ENCODE data around the gene KLRC1. TPM values are rescaled to one million over a fixed set of nuclear protein-coding genes. Genes with fewer than 3 reads are reported as not detected.
A peak's percentile ranks its signal among the peaks of the same experiment; 100 is the strongest.
"Not testable (repeated sequence)": the region's sequence is repeated elsewhere in the genome, so short reads cannot be mapped to it uniquely, and the experiment has no call there.

The KLRC1 gene
- total RNA-seq, 1 donor from 2014 or later: not detected

DNA sequence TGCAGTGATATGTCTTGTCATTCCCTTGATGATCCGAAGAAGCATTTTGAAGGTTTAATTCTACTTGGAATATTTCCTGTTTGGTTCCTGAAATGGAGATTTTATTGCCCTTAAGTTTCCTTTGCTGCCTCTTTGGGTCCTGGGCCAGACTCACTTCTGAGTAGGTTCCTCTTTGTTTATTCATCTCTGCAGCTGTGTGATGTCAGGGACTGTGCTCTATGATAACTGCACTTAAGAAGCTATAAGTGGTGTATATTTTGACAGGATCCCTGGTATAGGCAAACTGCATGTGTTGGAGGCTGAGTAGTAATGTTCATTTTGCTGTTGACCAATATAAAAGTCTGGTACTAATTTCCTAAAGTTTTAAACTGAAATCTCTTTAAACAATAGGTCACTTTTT is 43.8 kb downstream of the KLRC1 start, which contains the start of gene KLRC4:
Gene KLRC4, minus strand, starts transcription at position 366 of the 400 bp plus-strand sequence. Its CDS starts 182 bp downstream, at position 184.
- DNase-seq: peak; percentile 21

GRCh38 chr12:10408842-10409241 is 44.3 kb downstream of the KLRC1 start:
- no peak for DNase-seq

- DNase-seq: no peak
Measured at GRCh38 chr12:10406725-10407124, 46.5 kb downstream of the KLRC1 start.

DNA sequence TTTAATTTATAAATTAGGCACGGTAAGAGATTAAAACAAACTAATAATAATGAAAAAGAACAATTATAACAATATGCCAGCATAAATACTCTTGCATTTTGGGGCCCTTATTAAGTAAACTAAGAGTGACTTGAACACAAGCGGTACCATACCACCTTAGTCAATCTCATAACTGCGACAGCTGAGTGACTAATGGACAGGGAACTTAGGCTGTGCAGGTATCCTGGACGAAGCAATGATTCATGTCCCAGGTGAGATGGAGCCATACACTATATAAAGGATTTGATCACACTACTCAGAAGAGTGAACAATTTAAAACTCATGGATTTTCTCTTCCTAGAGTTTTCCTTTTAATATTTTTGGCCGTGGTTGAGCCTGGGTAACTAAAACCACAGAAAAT is 47.9 kb downstream of the KLRC1 start:
- DNase-seq: no peak

- DNase-seq: no peak
Measured at GRCh38 chr12:10404798-10405197, 48.4 kb downstream of the KLRC1 start.

- no peak for DNase-seq
Measured at GRCh38 chr12:10400829-10401228, 52.3 kb downstream of the KLRC1 start.

GRCh38 chr12:10398168-10398567 is 55.0 kb downstream of the KLRC1 start:
- DNase-seq: no peak

DNA sequence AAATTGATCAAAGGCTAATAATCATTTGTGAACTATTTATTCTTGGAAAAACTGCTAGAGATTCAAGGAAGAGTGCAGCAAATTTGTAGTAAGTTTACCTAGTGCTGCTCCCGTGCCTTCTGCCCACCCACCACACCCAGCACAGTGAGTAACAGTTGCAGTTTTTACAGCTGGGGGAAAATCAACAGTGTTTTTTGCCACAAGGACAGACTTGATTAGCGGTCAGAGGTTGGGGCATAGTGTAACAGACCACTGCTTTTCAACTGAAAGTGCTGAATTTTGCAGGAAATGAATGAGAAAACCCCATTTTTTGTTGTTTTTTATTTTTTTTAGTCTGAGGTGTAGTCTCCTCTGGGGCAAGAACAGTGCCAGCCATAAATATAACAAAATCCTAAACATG is 55.9 kb downstream of the KLRC1 start:
- DNase-seq: no peak

DNA sequence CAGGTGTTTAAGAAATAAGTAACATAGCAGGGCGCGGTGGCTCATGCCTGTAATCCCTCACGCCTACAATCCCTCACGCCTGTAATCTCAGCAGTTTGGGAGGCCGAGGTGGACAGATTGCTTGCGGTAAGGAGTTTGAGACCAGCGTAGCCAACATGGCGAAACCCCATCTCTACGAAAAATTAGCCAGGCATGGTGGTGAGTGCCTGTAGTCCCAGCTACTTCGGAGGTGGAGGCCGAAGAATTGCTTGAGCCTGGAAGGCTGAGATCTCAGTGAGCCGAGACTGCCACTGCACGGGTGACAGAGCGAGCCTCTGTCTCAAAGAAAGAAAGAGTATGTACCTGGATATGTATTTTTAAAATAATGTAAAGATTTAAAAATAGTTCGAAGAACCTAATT is 57.0 kb downstream of the KLRC1 start:
- not testable (repeated sequence) for DNase-seq

Other genes with a start within 250 kb of the KLRC1 start
- 76.9 and 88.2 TPM in 2 replicates for gene GABARAPL1, start 240.5 kb downstream of the KLRC1 start, total RNA-seq
- gene KLRD1, start 145.5 kb downstream of the KLRC1 start, total RNA-seq: 0.19 and 0.34 TPM in 2 replicates
- not detected in 2 replicates for gene KLRK1, start 63.3 kb downstream of the KLRC1 start, total RNA-seq
- not detected in 2 replicates for gene KLRC4, start 43.6 kb downstream of the KLRC1 start, total RNA-seq
- not detected in 2 replicates for gene KLRC3, start 32.8 kb downstream of the KLRC1 start, total RNA-seq
- not detected in 2 replicates for gene KLRC2, start 17.4 kb downstream of the KLRC1 start, total RNA-seq
- 1.0 and 1.2 TPM in 2 replicates for gene EIF2S3B, start 52.5 kb upstream of the KLRC1 start, total RNA-seq
- 7.8 and 17.6 TPM in 2 replicates for gene MAGOHB, start 160.2 kb upstream of the KLRC1 start, total RNA-seq
- gene STYK1, start 220.7 kb upstream of the KLRC1 start, total RNA-seq: 4.6 and 7.9 TPM in 2 replicates

All from dermis blood vessel endothelial cell (primary cell).